BLaER1 treated with 17β-estradiol and CSF1 and Interleukin-3, amounts not matched to agents 10 nM and 100 nM (cell line): ENCODE data around the gene ARL9.

Experiments used
- H3K27ac ChIP-seq, 11 experiments: shearing (Covaris generic); formaldehyde crosslinking; 2 replicates each; pipeline ENCODE4 v1.8.1; 2022
- H3K27me3 ChIP-seq, 11 experiments: shearing (Covaris generic); formaldehyde crosslinking; 2 replicates each; pipeline ENCODE4 v1.8.1; 2022
- H3K36me3 ChIP-seq, 11 experiments: shearing (Covaris generic); formaldehyde crosslinking; 2 replicates each; pipeline ENCODE4 v1.8.1; 2022
- H3K4me1 ChIP-seq, 10 experiments: shearing (Covaris generic); formaldehyde crosslinking; 2 replicates each; pipeline ENCODE4 v1.8.1; 2022
- H3K4me2 ChIP-seq, 11 experiments: shearing (Covaris generic); formaldehyde crosslinking; 2 replicates each; pipeline ENCODE4 v1.8.1; 2022
- H3K4me3 ChIP-seq, 10 experiments: shearing (Covaris generic); formaldehyde crosslinking; 2 replicates each; pipeline ENCODE4 v1.8.1; 2022
- H3K9ac ChIP-seq, 11 experiments: shearing (Covaris generic); formaldehyde crosslinking; 2 replicates each; pipeline ENCODE4 v1.8.1; 2022
- H3K9me3 ChIP-seq, 11 experiments: shearing (Covaris generic); formaldehyde crosslinking; replicated peaks in 1 of 11; 2 replicates each; pipeline ENCODE4 v1.8.1; 2022
- H4K20me1 ChIP-seq, 11 experiments: shearing (Covaris generic); formaldehyde crosslinking; 2 replicates each; pipeline ENCODE4 v1.8.1; 2022
- Cebpa-rat ChIP-seq, 11 experiments: shearing (Covaris generic); IDR thresholded peaks; 2 replicates each; pipeline ENCODE4 v1.8.1; 2022

The ARL9 gene

DNA sequence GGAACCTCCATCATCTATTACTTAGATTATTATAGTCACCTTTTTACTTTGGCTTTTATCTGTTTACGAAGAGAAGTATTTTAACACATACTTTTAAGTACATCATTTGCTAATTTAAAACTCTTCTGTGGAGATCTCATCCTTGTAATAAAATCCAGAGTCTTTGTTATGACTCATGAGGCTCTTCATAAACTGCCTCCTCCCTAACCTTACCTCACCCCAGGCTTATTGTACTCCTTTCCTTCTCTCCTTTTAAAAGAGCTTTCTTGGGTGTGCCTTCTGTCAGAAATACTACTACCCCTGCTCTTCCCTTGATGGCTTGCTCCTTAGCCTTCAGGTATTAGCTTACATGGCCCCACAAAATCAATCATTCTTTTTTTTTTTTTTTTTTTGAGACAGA, 6.6 kb downstream of the ARL9 start:
- H3K36me3 ChIP-seq = no peaks in the 10 kb centered on the region
- H3K9ac ChIP-seq = no peak overlapping the region
- peaks cover 0 to 1% (median 0%) of the 10 kb centered on the region in 10 experiments; a peak in 2 of 20 replicates for H3K4me1 ChIP-seq
- H3K27me3 ChIP-seq = peaks cover 0 to 2% (median 0%) of the 10 kb centered on the region in 11 experiments; a peak in 2 of 22 replicates
- no peak overlapping the region for H3K27ac ChIP-seq
- no peaks in the 10 kb centered on the region for H4K20me1 ChIP-seq
- no peak overlapping the region for H3K4me3 ChIP-seq
- H3K9me3 ChIP-seq = no peaks in the 10 kb centered on the region
- TF ChIP-seq Cebpa-rat (IDR thresholded peaks at IDR 0.05) = no peak
- no peak overlapping the region for H3K4me2 ChIP-seq

DNA sequence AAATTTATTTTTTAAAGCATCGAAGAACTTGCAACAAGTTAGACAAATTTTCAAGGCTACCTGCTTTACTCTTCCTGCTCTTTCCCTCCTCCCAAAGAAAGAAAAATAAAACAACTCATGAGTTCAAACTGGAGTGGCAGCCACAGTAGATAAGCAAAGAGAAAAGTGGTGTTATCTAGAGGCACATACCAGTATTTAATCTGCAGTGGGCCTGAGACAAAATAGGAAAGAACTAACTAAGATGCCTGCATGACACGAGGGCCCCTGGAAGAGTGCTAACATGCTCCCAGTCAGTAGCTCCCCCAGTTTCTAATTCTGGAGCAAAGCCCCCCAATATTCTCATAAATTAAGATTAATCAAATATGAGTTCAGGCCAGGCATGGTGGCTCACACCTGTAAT, 7.9 kb downstream of the ARL9 start:
- Histone ChIP-seq H3K36me3 (peaks cover 0 to 5% (median 0%) of the 10 kb centered on the region in 11 experiments; a peak in 2 of 22 replicates), H3K4me2 (no peak overlapping the region), H4K20me1 (no peaks in the 10 kb centered on the region), H3K9ac (no peak overlapping the region), H3K4me1 (no peaks in the 10 kb centered on the region; a peak in 1 of 20 replicates), H3K4me3 (no peak overlapping the region), H3K27me3 (no peaks in the 10 kb centered on the region), H3K27ac (no peak overlapping the region), H3K9me3 (no peaks in the 10 kb centered on the region)
- TF ChIP-seq Cebpa-rat (IDR thresholded peaks at IDR 0.05) = no peak

DNA sequence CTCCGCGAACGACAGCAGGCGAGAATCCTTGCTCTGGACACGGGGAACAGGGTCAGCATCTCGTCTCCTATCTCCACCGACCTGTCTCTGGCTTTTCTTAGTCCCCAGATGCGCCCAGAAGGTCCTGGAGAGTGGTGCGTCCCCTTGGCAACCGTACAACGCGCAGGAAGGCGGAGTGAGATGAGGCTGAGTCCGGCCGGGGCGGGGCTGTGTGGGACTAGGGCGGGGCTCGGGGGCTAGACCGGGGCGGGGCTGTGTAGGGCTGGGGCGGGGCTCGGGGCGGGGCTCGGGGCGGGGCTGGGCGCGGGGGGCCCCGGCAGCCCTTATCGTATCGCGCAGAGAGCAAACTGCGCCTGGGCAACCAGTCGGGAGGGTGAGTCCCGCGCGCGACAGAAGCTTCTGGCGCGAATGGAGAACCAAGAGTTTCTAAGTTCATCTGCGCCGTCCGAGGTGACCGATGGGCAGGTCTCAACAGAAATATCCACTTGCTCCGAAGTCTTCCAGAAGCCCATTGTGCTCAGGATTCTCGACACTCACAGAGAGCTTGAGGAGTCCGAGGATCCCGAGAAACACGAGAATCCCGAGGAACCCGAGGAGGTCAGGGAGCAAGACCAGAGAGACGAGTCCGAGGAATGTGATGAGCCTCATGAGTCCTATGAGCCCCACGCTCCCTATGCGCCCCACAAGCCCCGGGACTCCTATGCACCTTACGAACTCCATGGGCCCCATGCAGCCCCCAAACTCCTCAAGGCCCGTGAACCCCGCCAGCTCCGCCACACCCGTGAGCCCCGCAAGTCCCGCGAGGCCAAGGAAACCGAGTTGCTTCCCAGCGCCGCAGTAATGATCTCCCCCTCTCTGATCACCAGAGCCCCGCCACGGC, 24.9 kb downstream of the ARL9 start:
- Histone ChIP-seq H4K20me1 (no peaks in the 10 kb centered on the region), H3K27me3 (peaks cover 18 to 30% (median 25%) of the 10 kb centered on the region in 11 experiments), H3K9me3 (peaks cover 7 to 20% (median 14%) of the 10 kb centered on the region in 11 experiments; a peak in 18 of 22 replicates), H3K4me2 (peak overlapping the region; percentile 26 to 69 (median 49); a peak in 20 of 22 replicates), H3K27ac (no peak overlapping the region), H3K4me1 (no peaks in the 10 kb centered on the region), H3K4me3 (peak overlapping the region in 9 of 10 experiments; percentile 22 to 50 (median 34); a peak in 12 of 20 replicates), H3K36me3 (no peaks in the 10 kb centered on the region), H3K9ac (no peak overlapping the region)
- no peak for TF ChIP-seq Cebpa-rat (IDR thresholded peaks at IDR 0.05)

DNA sequence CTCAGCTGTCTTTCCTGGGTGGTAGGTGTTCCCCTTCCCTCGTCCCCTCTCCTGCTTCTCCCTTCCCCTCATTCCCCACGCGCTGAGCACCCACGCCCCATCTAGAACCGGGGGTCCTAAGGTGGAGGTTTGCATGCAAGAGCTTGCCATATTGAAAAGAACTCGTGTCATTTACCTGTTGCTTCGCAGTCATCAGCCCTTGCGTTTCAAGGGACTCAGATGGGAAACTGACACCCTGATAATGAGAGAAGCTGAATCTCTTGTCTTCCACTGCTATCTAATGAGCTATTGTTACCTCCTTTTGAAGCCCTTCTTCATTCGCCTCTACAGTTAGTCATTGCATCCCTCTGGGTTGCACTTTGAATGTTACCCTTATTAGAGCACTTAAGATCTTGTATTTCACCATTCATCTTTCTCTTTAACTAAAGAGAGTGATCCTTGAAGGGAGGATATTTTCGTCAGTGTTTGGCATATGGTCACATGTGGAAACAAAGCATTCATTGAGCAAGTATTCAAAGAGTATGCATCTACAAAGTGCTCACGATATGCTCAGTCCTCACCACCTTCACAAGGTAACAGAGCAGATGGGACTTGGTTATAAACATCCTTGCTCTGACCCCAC, 25.7 kb downstream of the ARL9 start:
- H3K36me3 ChIP-seq = no peaks in the 10 kb centered on the region
- no peak overlapping the region for H3K27ac ChIP-seq
- H3K4me2 ChIP-seq = peak overlapping the region; percentile 26 to 69 (median 49); a peak in 17 of 22 replicates
- no peak overlapping the region for H3K9ac ChIP-seq
- TF ChIP-seq Cebpa-rat (IDR thresholded peaks at IDR 0.05) = no peak
- H3K27me3 ChIP-seq = peaks cover 18 to 30% (median 25%) of the 10 kb centered on the region in 11 experiments
- no peaks in the 10 kb centered on the region for H4K20me1 ChIP-seq
- H3K4me1 ChIP-seq = no peaks in the 10 kb centered on the region
- H3K4me3 ChIP-seq = peak overlapping the region in 8 of 10 experiments; percentile 22 to 50 (median 34); a peak in 8 of 20 replicates
- peaks cover 7 to 26% (median 14%) of the 10 kb centered on the region in 11 experiments; a peak in 18 of 22 replicates for H3K9me3 ChIP-seq

DNA sequence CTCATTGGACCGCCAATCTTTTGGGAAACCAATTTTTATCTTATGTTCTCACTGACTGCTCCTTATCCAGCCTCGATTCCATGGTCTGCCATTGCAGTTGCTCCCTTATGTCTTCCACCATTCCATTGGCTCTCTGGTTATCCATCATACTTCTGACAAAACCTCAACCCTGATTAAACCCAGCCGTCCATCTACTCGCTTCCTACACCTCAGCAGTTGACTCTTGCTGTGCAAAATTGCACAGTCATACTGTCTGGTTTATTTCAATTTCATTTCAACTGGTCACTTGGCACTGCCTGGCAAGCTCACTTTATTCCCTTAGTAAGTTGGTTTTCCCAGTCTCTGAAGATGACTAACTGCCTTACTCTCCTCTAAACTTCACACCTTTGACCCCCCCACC, 26.2 kb downstream of the ARL9 start:
- H3K27me3 ChIP-seq = peaks cover 18 to 30% (median 25%) of the 10 kb centered on the region in 11 experiments
- no peak overlapping the region for H3K9ac ChIP-seq
- no peak overlapping the region for H3K4me2 ChIP-seq
- no peaks in the 10 kb centered on the region for H4K20me1 ChIP-seq
- no peak overlapping the region for H3K27ac ChIP-seq
- no peak overlapping the region for H3K4me3 ChIP-seq
- H3K4me1 ChIP-seq = no peaks in the 10 kb centered on the region
- H3K36me3 ChIP-seq = no peaks in the 10 kb centered on the region
- TF ChIP-seq Cebpa-rat (IDR thresholded peaks at IDR 0.05) = no peak
- H3K9me3 ChIP-seq = peaks cover 7 to 26% (median 14%) of the 10 kb centered on the region in 11 experiments; a peak in 18 of 22 replicates

- no peaks in the 10 kb centered on the region for H3K4me1 ChIP-seq
- H3K27ac ChIP-seq = no peak overlapping the region
- H3K4me2 ChIP-seq = no peak overlapping the region
- peaks cover 7 to 26% (median 14%) of the 10 kb centered on the region in 11 experiments; a peak in 18 of 22 replicates for H3K9me3 ChIP-seq
- H3K27me3 ChIP-seq = peaks cover 18 to 30% (median 25%) of the 10 kb centered on the region in 11 experiments
- H3K36me3 ChIP-seq = no peaks in the 10 kb centered on the region
- no peak overlapping the region for H3K9ac ChIP-seq
- TF ChIP-seq Cebpa-rat (IDR thresholded peaks at IDR 0.05) = no peak
- no peaks in the 10 kb centered on the region for H4K20me1 ChIP-seq
- no peak overlapping the region for H3K4me3 ChIP-seq
Measured at GRCh38 chr4:56532239-56532638, 26.6 kb downstream of the ARL9 start.

- H3K27ac ChIP-seq = no peak overlapping the region
- H3K9ac ChIP-seq = no peak overlapping the region
- no peak overlapping the region for H3K4me2 ChIP-seq
- TF ChIP-seq Cebpa-rat (IDR thresholded peaks at IDR 0.05) = no peak
- no peaks in the 10 kb centered on the region for H4K20me1 ChIP-seq
- no peak overlapping the region for H3K4me3 ChIP-seq
- peaks cover 3 to 24% (median 11%) of the 10 kb centered on the region in 11 experiments; a peak in 16 of 22 replicates for H3K9me3 ChIP-seq
- no peaks in the 10 kb centered on the region for H3K36me3 ChIP-seq
- no peaks in the 10 kb centered on the region for H3K4me1 ChIP-seq
- peaks cover 12 to 20% (median 16%) of the 10 kb centered on the region in 11 experiments for H3K27me3 ChIP-seq
Measured at GRCh38 chr4:56535915-56536314, 30.3 kb downstream of the ARL9 start.

- Histone ChIP-seq H3K4me3 (no peak overlapping the region), H3K9ac (no peak overlapping the region), H3K9me3 (peaks cover 0 to 12% (median 0%) of the 10 kb centered on the region in 11 experiments; a peak in 1 of 22 replicates), H3K4me2 (no peak overlapping the region), H3K27ac (no peak overlapping the region), H3K36me3 (no peaks in the 10 kb centered on the region), H3K4me1 (no peaks in the 10 kb centered on the region), H4K20me1 (no peaks in the 10 kb centered on the region), H3K27me3 (peaks cover under 1 to 8% (median 5%) of the 10 kb centered on the region in 11 experiments; a peak in 13 of 22 replicates)
- TF ChIP-seq Cebpa-rat (IDR thresholded peaks at IDR 0.05) = no peak
Measured at GRCh38 chr4:56537147-56537546, 31.6 kb downstream of the ARL9 start.

- no peak overlapping the region for H3K27ac ChIP-seq
- H3K4me1 ChIP-seq = peaks cover 0 to 8% (median 0%) of the 10 kb centered on the region in 10 experiments; a peak in 1 of 20 replicates
- TF ChIP-seq Cebpa-rat (IDR thresholded peaks at IDR 0.05) = no peak
- H3K4me2 ChIP-seq = no peak overlapping the region
- no peak overlapping the region for H3K9ac ChIP-seq
- H4K20me1 ChIP-seq = no peaks in the 10 kb centered on the region
- H3K4me3 ChIP-seq = no peak overlapping the region
- no peaks in the 10 kb centered on the region for H3K36me3 ChIP-seq
- H3K9me3 ChIP-seq = 0 out of 22 replicates have a peak, but pooled peaks cover 0 to 3% (median 0%) of the 10 kb centered on the region in 11 experiments
- H3K27me3 ChIP-seq = no peaks in the 10 kb centered on the region
Measured at GRCh38 chr4:56540826-56541225, 35.2 kb downstream of the ARL9 start.
